ENCODE measurements around the gene FMN1. TPM values are rescaled to one million over a fixed set of nuclear protein-coding genes. Genes with fewer than 3 reads are reported as not detected.

Gene FMN1
- total RNA-seq, 6 donors from 2014 or later: 20.2 to 176 (median 53.8) TPM

- peak in 1 of 2 donors; percentile 71 for ATAC-seq (ENCODE audit: low FRiP score in 2 of 2)
- Histone ChIP-seq H3K36me3 (no peaks in the 10 kb centered on the region), H3K27ac (peak overlapping the region in 3 of 4 donors; percentile 32 to 63 (median 57)), H3K9me3 (no peaks in the 10 kb centered on the region), H3K27me3 (no peaks in the 10 kb centered on the region), H3K4me1 (peaks cover 0 to 12% (median 5%) of the 10 kb centered on the region in 4 donors), H3K4me3 (no peak overlapping the region)
- WGBS, 2 donors: 57 to 67% methylated on average over 5 of the region's 5 CpGs
- peak in 1 of 2 donors; percentile 56 for DNase-seq
- TF ChIP-seq EP300 (IDR thresholded peaks at IDR 0.05) (peak in 3 of 4 donors; percentile 62 to 95 (median 77)), CTCF (IDR thresholded peaks at IDR 0.05) (no peak), POLR2A (IDR thresholded peaks at IDR 0.05) (peak in 1 of 4 donors; percentile 13)
These were observed 165.3 kb downstream of the FMN1 start for GRCh38 chr15:33029109-33029652.

- DNase-seq (no peak), ATAC-seq (ENCODE audit: low FRiP score in 2 of 2) (no peak)
- Histone ChIP-seq H3K27ac (peak overlapping the region in 2 of 4 donors; percentile 57 to 63), H3K27me3 (no peaks in the 10 kb centered on the region), H3K4me3 (no peak overlapping the region), H3K36me3 (no peaks in the 10 kb centered on the region), H3K4me1 (peaks cover 0 to 12% (median 5%) of the 10 kb centered on the region in 4 donors), H3K9me3 (no peaks in the 10 kb centered on the region)
- WGBS, 2 donors: 67 to 68% methylated on average over 4 of the region's 4 CpGs
- TF ChIP-seq POLR2AphosphoS5 (IDR thresholded peaks at IDR 0.05) (no peak), POLR2A (IDR thresholded peaks at IDR 0.05) (no peak), CTCF (IDR thresholded peaks at IDR 0.05) (no peak), EP300 (IDR thresholded peaks at IDR 0.05) (no peak)
These were observed 166.0 kb downstream of the FMN1 start for GRCh38 chr15:33028495-33028894.

- ATAC-seq (ENCODE audit: low FRiP score in 2 of 2): no peak
- no peaks in the 10 kb centered on the region for H3K27me3 ChIP-seq
- 57 to 61% methylated on average over 7 of the region's 7 CpGs for WGBS, 2 donors
- no peaks in the 10 kb centered on the region for H3K9me3 ChIP-seq
- H3K4me1 ChIP-seq: peaks cover 3 to 17% (median 10%) of the 10 kb centered on the region in 4 donors
- no peak overlapping the region for H3K4me3 ChIP-seq
- H3K27ac ChIP-seq: peak overlapping the region in 3 of 4 donors; percentile 14 to 57 (median 22)
- DNase-seq: no peak
- no peak for TF ChIP-seq POLR2AphosphoS5 (IDR thresholded peaks at IDR 0.05)
- no peak for TF ChIP-seq CTCF (IDR thresholded peaks at IDR 0.05)
- TF ChIP-seq EP300 (IDR thresholded peaks at IDR 0.05): no peak
- no peak for TF ChIP-seq POLR2A (IDR thresholded peaks at IDR 0.05)
- no peaks in the 10 kb centered on the region for H3K36me3 ChIP-seq
These were observed 167.0 kb downstream of the FMN1 start for GRCh38 chr15:33027306-33028035.

GRCh38 chr15:33026614-33027013, 167.9 kb downstream of the FMN1 start:
- TF ChIP-seq EP300 (IDR thresholded peaks at IDR 0.05) (peak in 1 of 4 donors; percentile 68), POLR2A (IDR thresholded peaks at IDR 0.05) (no peak), CTCF (IDR thresholded peaks at IDR 0.05) (no peak)
- ATAC-seq (ENCODE audit: low FRiP score in 2 of 2): peak; percentile 35 to 80
- 46 to 57% methylated on average over 2 of the region's 2 CpGs for WGBS, 2 donors

More at GRCh38 chr15:33026614-33027013, 167.9 kb downstream of the FMN1 start:
- Histone ChIP-seq H3K27ac (peak overlapping the region in 2 of 4 donors; percentile 11 to 57), H3K36me3 (no peaks in the 10 kb centered on the region), H3K9me3 (no peaks in the 10 kb centered on the region), H3K4me1 (peaks cover 3 to 23% (median 17%) of the 10 kb centered on the region in 4 donors), H3K27me3 (no peaks in the 10 kb centered on the region), H3K4me3 (no peak overlapping the region)
- peak in 1 of 2 donors; percentile 78 for DNase-seq

Data from upper lobe of left lung (tissue), 6 donors.